Osteoblast (primary cell): ENCODE measurements around the gene ADAM20. TPM values are rescaled to one million over a fixed set of nuclear protein-coding genes. Genes with fewer than 3 reads are reported as not detected.

Source experiments
- DNase-seq: peaks from one replicate; pipeline ENCODE4 v3.0.0; 2011; ENCODE audit warnings: low spot score, mixed read lengths; ENCODE audit not compliant: insufficient read length; ENCODE audit errors: missing footprints
- H2AFZ ChIP-seq: 2 replicates; pipeline ENCODE4 v1.6.0; 2011; ENCODE audit warnings: mild to moderate bottlenecking, low read length
- H3K27ac ChIP-seq: 2 replicates; pipeline ENCODE4 v1.5.1; 2011; ENCODE audit warnings: mild to moderate bottlenecking, low read depth, low read length, moderate library complexity
- H3K27me3 ChIP-seq: 2 replicates; pipeline ENCODE4 v1.6.0; 2012; ENCODE audit warnings: mild to moderate bottlenecking, control low read depth, inconsistent platforms, low read length, moderate library complexity; ENCODE audit not compliant: insufficient read depth
- H3K36me3 ChIP-seq: 2 replicates; pipeline ENCODE4 v1.5.1; 2011; ENCODE audit warnings: mild to moderate bottlenecking, low read length, control low read depth, moderate library complexity; ENCODE audit not compliant: insufficient read depth
- H3K4me1 ChIP-seq: 2 replicates; pipeline ENCODE4 v1.5.1; 2011; ENCODE audit warnings: mild to moderate bottlenecking, low read length, control low read depth, moderate library complexity; ENCODE audit not compliant: insufficient read depth
- H3K4me2 ChIP-seq: 2 replicates; pipeline ENCODE4 v1.6.0; 2011; ENCODE audit warnings: mild to moderate bottlenecking, low read length; ENCODE audit not compliant: insufficient read depth
- H3K4me3 ChIP-seq: fragments of 200-600 bp; sonication (generic); 3 replicates; pipeline ENCODE4 v1.5.1; 2012; ENCODE audit warnings: mild to moderate bottlenecking, low read length, inconsistent platforms; ENCODE audit not compliant: insufficient read depth
- H3K79me2 ChIP-seq: 2 replicates; pipeline ENCODE4 v1.6.0; 2012; ENCODE audit warnings: mild to moderate bottlenecking, low read length, control low read depth, inconsistent platforms; ENCODE audit not compliant: insufficient read depth
- H3K9me3 ChIP-seq: 2 replicates; pipeline ENCODE4 v1.5.1; 2011; ENCODE audit warnings: low read depth, low read length, control low read depth
- H4K20me1 ChIP-seq: 2 replicates; pipeline ENCODE4 v1.6.0; 2012; ENCODE audit warnings: mild to moderate bottlenecking, low read length, control low read depth; ENCODE audit not compliant: insufficient read depth
- CTCF ChIP-seq: IDR thresholded peaks from 2 replicates; pipeline ENCODE4 v1.5.1; 2011; ENCODE audit warnings: mild to moderate bottlenecking, low read depth, low read length, moderate library complexity; ENCODE audit errors: extremely low read depth
- total RNA-seq: library from RNA; depleted of rRNA; stranded (reverse); fragments of >200 nt; gene quantifications from 2 replicates; pipeline ENCODE4 v1.2.3, GENCODE V29; 2012

ADAM20 gene
- 1.5 and 1.8 TPM in 2 replicates for total RNA-seq

- no peak within 1 kb of the TSS for H2AFZ ChIP-seq
- no peaks in the 10 kb centered on the region for H4K20me1 ChIP-seq
- H3K27ac ChIP-seq = no peak within 1 kb of the TSS
- no peaks in the 10 kb centered on the region for H3K79me2 ChIP-seq
- H3K9me3 ChIP-seq = no peaks in the 10 kb centered on the region
- no peaks in the 10 kb centered on the region for H3K4me1 ChIP-seq
- no peaks in the 10 kb centered on the region for H3K27me3 ChIP-seq
- no peak for TF ChIP-seq CTCF
- H3K4me2 ChIP-seq = no peak within 1 kb of the TSS
- no peaks in the 10 kb centered on the region for H3K36me3 ChIP-seq
- H3K4me3 ChIP-seq = no peak within 1 kb of the TSS
- DNase-seq = no peak
These were observed at the start of gene ADAM20 for GRCh38 chr14:70534904-70535303. ADAM20 (minus strand) TSS chr14:70535004; CDS start chr14:70524757, 10,247 bp downstream.

- H3K79me2 ChIP-seq = no peaks in the 10 kb centered on the region
- H3K36me3 ChIP-seq = peaks cover 4% of the 10 kb centered on the region
- no peak overlapping the region for H3K4me3 ChIP-seq
- DNase-seq = no peak
- H3K4me2 ChIP-seq = no peak overlapping the region
- H3K4me1 ChIP-seq = no peaks in the 10 kb centered on the region
- no peak overlapping the region for H3K27ac ChIP-seq
- no peaks in the 10 kb centered on the region for H4K20me1 ChIP-seq
- H2AFZ ChIP-seq = no peak overlapping the region
- no peaks in the 10 kb centered on the region for H3K27me3 ChIP-seq
- H3K9me3 ChIP-seq = no peaks in the 10 kb centered on the region
- no peak for TF ChIP-seq CTCF
These were observed 42.1 kb upstream of the ADAM20 start for GRCh38 chr14:70576891-70577290.

- Histone ChIP-seq H3K36me3 (no peaks in the 10 kb centered on the region), H3K79me2 (no peaks in the 10 kb centered on the region), H3K9me3 (no peaks in the 10 kb centered on the region), H3K4me3 (no peak overlapping the region), H3K27me3 (no peaks in the 10 kb centered on the region), H3K27ac (no peak overlapping the region), H3K4me1 (no peaks in the 10 kb centered on the region), H4K20me1 (no peaks in the 10 kb centered on the region), H3K4me2 (no peak overlapping the region), H2AFZ (no peak overlapping the region)
- DNase-seq = no peak
- TF ChIP-seq CTCF = no peak
These were observed 38.2 kb upstream of the ADAM20 start for GRCh38 chr14:70573050-70573449.

GRCh38 chr14:70571139-70571538, 36.3 kb upstream of the ADAM20 start:
- Histone ChIP-seq H2AFZ (no peak overlapping the region), H3K27me3 (no peaks in the 10 kb centered on the region), H3K27ac (no peak overlapping the region), H3K4me1 (no peaks in the 10 kb centered on the region), H3K4me3 (no peak overlapping the region), H3K4me2 (no peak overlapping the region), H3K79me2 (no peaks in the 10 kb centered on the region), H4K20me1 (peaks cover 7% of the 10 kb centered on the region), H3K36me3 (no peaks in the 10 kb centered on the region), H3K9me3 (no peaks in the 10 kb centered on the region)
- no peak for DNase-seq
- TF ChIP-seq CTCF = no peak
